ENCODE results near the gene APRT.

Gene APRT

DNA sequence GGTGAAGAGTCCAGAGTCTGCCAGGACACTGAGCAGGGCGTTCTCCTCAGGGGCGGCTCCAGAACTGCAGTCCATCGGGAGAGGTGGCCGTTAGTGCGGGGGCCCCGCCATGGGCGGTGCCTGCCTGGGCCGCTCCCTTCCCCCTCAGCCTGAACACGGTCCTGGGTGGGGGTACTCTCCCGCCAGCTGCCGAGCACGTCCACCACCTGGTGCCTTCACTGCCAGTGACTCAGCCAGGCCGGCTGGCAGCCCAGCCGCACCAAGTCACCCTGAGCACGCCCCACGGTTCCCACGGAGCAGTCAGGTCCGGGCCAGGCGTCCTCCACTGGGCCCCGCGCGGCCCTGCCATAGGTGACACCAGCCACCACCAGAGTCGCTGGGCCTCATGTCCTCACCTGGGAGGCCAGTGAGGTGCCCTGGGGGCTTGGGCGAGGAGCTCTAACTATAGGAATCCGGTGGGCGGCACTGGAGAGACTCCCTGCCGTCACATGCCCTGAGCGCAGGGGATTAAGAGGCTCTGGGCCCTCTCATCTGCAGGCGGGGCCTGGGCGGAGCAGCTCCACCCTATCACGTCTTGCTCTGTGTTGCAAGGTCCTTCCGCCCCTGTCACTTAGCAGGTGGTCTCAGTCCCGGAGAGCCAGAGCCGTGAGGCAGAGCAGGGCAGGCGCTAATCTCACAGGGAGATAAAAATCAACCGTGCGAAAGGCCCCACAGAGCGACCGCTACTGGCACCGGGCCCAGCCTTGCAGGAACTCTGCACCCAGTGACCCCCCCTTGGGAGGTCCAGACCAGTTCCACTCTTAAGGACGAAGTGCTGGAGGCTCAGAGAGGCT lies 41.1 kb downstream of the APRT start:
- DNase-seq: no peak

DNA sequence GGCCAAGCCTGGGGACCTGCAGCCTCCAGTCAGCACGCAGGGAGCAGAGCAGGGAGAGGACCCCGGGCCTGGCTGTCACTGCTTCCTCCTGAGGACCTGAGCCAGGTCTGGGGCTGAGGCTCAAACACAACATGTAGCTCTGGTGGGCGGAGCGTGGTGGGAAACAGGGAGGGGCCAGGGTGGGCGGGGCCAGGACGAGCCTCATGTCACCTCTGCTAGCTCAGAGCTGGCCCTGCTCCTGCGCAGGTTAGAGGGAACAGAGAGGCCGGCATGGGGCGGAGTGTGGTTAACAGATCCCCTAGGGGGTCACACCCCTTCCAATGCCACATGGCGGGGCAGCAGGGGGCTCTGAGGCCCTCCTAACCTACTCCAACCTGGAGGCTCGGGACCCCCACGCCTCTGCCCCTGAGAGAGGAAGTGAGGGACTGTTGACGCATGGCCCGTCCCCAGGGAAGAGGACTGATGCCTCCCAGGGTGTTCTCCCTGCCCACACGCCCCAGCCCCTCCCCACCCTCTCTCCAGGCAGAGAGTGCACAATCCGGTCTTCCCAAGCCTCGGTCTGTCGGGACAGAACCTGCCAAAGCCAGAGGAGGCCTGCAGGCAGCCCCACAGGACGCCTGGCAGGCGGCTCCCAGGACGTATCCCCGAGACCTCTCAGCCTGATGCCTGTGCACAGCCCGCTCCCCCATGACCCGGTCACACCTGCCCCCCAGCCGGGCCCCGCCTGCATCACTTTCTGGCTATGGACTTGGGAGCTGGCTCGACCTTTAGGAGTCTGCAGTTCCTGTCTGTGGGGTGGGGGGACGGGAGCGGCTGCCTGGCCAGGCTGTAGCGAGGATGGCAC lies 41.9 kb downstream of the APRT start:
- no peak for DNase-seq

DNA sequence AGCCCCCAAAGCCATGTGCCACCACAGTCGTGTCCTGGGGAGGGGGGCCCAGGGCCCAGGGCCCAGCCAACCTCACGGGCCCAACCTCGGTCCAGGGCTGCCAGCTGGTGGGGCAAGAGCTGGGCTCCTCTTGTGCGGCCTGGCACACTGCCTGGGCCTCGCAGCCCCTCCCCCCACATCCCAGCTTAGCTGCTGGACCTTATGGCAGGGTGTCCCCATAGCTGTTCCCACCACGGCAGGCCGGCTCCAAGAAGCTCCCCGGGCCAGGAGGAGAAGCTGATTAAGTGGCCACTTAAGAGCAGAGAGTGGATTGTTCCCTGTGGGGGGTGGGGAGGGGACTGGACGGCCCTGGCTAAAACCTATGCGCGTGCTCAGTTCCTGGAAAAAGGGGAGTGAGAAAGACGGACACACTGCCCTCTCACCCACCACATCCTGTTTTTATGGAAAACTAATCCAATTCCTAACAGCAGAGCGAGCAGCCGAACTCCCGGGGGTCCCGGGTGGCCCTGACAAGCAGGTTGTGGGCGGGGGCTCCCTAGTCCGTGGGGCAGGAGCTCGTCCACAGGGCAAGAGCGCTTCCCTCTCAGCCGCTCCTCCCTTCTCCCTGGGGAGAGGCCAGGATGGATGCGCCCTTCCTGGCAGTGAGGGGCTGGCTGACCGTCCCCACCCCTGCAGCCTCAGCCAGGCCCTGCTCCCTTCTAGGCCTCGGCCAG lies 43.5 kb downstream of the APRT start:
- DNase-seq: no peak

GRCh38 chr16:88767546-88768070 lies 44.1 kb downstream of the APRT start:
- no peak for DNase-seq

DNA sequence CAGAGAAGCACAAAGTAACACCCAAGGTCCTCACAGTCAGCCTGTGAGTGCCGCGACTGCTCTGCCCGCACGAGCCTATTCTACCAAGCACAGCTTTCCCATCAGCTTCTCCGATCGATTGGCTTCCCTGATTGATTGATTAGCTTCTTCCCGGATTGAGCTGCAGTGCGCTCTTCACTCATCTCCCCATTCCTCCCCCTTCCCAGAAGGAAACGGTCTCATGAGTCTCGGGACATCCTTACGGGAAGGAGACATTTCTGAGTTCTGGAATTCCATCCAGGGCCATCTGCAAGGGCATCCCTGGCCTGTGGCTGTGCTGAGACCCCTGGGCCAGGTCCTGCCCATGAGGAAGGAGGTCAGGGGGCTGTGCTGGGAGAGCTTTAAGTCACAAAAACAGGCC lies 44.8 kb downstream of the APRT start:
- DNase-seq: no peak

DNA sequence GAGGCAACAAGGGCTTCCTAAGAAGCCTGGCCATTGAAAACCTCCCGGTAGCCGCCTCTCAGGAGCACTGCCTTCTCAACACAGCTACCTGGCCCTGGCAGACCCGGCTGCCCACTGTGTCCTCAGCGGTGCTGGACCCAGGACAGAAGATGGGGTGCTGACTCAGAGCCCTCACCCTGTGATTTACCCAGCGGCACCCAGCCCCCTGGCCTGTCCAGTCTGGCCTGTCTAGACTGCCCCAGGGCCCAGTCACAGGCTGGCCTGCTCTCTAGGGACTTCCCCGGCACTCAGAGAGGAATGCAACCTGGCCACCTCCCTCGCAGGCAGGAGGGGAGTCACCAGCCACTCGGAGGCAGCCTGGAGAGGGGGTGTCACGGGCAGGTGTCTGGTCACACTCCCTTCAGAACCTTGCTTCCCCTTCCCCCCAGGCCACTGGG lies 46.8 kb downstream of the APRT start:
- DNase-seq: no peak

DNA sequence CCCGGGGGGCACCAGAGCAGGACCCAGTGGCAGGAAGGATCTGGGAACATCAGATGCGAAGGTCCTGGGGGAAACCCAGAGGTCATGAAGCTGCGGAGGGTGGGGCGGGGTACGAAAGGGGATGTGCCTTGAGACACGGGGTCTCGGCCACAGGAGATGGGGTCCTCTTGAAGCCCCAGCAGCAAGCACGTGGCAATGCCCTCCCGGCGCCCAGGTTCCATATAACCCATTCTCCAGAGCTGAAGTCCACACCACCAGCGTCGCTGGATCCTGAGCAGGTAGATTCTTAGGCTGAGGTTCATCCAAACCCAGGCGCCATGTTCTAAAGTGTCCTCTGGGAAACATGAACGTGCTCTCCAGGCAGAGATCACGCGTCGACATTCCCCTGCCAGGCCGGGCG lies 47.6 kb downstream of the APRT start:
- no peak for DNase-seq

DNA sequence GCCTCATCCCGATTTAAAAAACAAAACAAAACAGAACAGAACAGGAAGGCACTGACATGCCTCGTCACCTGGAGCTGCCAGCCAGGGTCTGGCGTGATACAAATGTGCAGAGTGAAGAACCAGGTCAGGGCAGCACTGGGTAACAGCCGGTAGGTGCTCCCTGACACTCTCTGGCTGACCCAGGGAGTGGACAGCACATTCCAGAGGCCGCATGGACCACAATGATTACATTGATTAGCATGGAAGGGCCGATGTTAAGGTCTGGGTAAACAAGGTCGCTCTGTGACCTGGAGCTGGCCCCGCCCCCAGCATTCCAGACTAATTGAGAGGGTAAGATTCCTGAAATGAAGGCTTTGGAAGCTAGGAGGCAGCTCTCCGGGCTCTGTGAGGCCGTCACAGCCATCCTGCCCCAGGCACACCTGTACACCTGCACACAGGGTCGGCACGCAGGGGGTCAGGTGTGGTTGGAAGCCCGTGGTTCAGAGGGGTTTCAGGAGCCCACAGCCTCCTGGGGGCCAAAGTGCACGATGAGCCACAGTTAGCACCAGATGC lies 48.1 kb downstream of the APRT start:
- DNase-seq: no peak

- no peak for DNase-seq
These were observed 48.8 kb downstream of the APRT start for GRCh38 chr16:88762941-88763340.

- no peak for DNase-seq
These were observed 49.4 kb downstream of the APRT start for GRCh38 chr16:88762258-88762870.

GRCh38 chr16:88761830-88762229 lies 49.9 kb downstream of the APRT start:
- DNase-seq: no peak

GRCh38 chr16:88761143-88761534 lies 50.6 kb downstream of the APRT start:
- DNase-seq: no peak

DNA sequence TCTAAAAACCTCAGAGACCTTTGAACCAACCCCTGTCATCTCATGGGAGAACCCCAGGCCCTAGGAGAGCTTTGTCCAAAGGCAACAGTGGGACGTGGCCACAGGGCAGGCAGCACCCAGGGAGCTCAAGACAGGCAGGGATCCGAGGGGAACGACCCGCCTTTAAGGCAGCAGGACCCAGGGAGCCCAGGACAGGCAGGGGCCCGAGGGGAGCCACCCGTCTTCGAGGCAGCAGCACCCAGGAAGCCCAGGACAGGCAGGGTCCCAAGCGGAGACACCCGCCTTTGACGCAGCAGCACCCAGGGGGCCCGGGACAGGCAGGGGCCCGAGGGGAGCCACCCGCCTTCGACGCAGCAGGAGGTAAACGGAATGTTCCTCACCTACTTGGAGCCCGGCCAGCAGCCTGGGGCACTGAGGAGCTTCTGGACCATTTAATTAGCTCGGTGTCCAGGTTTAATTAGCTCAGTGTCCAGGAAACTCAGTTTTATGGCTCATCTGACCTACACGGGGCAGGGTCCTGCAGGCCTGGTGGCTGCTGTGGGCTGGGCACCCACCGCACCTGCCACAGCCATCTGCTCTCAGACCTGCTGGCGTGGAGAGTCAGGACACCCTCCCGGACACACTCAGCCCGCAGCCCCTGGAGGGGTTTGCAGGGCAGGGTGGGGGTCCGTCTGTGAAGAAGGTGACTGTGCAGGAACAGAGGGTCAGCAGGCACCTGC lies 51.1 kb downstream of the APRT start:
- peak; percentile 35 for DNase-seq

DNA sequence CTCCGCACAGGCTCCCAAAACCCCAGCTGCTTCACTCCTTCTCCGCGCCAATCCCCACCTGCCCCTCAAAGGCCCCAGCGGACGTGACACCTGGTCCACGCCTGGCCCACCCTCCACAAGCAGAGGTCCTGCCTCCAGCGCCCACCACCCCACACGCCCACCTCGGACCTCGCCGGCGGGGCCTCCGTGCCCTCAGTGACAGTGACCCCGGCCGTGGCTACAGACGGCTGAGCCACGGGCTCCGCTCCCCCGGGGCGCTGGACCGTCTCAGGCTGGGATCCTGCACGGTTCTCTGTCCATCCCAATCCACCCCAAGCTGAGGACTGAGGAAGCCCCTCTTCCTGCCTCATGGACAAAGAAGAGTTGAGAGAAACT lies 51.8 kb downstream of the APRT start:
- no peak for DNase-seq
